Omental fat pad (tissue), 4 donors: ENCODE results near the gene BAX. TPM values are rescaled to one million over a fixed set of nuclear protein-coding genes. Genes with fewer than 3 reads are reported as not detected.
A peak's percentile ranks its signal among the peaks of the same experiment; 100 is the strongest.
"Not testable (repeated sequence)": the region's sequence is repeated elsewhere in the genome, so short reads cannot be mapped to it uniquely, and the experiment has no call there.

Experiments
- ATAC-seq: fragments of 150-250 bp; one replicate; pipeline ENCODE4 v1.9.1; 2016; ENCODE audit warnings: mild to moderate bottlenecking, moderate library complexity; ENCODE audit not compliant: low FRiP score
- DNase-seq: peaks from one replicate; pipeline ENCODE4 v3.0.0-alpha.2; 2019; ENCODE audit warnings: low spot score
- CTCF ChIP-seq, 3 donors: fragments of 450-650 bp; IDR thresholded peaks; one replicate each; pipeline ENCODE4 v1.5.1; 2016 to 2017; ENCODE audit warnings: antibody characterized with exemption in 3 of 3, mild to moderate bottlenecking in 3 of 3, moderate library complexity in 2 of 3
- total RNA-seq, 4 donors: library from RNA; depleted of rRNA; stranded (reverse); fragments of >200 nt; gene quantifications; one replicate each; pipeline ENCODE4 v1.1.0, GENCODE V29; 2016

The BAX gene
- total RNA-seq, 4 donors from 2014 or later, result 26.4 to 64.2 (median 37.3) TPM

DNA sequence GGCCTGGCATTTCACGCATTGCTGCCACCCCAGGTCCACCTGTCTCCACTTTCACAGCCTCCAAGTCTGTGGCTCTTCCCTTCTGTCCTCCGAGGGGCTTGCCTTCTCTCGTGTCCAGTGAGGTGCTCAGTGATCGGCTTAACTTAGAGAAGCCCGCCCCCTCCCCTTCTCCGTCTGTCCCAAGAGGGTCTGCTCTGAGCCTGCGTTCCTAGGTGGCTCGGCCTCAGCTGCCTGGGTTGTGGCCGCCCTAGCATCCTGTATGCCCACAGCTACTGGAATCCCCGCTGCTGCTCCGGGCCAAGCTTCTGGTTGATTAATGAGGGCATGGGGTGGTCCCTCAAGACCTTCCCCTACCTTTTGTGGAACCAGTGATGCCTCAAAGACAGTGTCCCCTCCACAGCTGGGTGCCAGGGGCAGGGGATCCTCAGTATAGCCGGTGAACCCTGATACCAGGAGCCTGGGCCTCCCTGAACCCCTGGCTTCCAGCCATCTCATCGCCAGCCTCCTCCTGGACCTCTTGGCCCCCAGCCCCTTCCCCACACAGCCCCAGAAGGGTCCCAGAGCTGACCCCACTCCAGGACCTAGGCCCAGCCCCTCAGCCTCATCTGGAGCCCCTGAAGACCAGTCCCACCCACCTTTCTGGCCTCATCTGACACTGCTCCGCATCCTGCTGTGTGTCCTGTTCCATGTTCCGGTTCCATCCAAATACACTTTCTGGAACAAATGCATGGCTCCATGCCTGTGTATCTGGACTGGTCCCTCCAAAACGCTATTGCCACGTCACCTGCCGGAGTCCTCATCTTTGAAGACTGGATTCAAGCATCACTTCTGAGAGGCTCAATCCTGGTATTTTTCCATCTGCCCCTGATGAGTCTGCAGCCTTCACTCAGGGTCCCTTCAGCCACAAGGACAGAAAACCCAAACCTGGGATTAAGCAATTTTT lies 31.9 kb upstream of the BAX start:
- ATAC-seq (no peak), DNase-seq (no peak)
- no peak for TF ChIP-seq CTCF (IDR thresholded peaks at IDR 0.05)

GRCh38 chr19:48925240-48925843 lies 29.3 kb upstream of the BAX start:
- peak; percentile 16 for ATAC-seq
- no peak for DNase-seq

DNA sequence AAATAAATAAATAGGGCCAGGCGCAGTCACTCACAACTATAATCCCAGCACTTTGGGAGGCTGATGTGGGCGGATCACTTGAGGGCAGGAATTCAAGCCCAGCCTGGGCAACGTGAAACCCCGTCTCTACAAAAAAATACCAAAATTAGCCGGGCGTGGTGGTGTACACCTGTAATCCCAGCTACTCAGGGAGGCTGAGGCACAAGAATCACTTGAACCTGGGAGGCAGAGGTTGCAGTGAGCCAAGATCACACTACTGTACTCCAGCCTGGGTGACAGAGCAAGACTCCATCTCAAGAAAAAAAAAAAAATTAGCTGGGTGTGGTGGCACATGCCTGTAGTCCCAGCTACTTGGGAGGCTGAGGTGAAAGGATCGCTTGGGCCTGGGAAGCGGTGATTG lies 28.8 kb upstream of the BAX start:
- ATAC-seq, DNase-seq: not testable (repeated sequence)

More at GRCh38 chr19:48925240-48925843, 29.3 kb upstream of the BAX start:
- no peak for TF ChIP-seq CTCF (IDR thresholded peaks at IDR 0.05)

GRCh38 chr19:48926909-48927308 lies 27.8 kb upstream of the BAX start:
- no peak for DNase-seq
- TF ChIP-seq CTCF (IDR thresholded peaks at IDR 0.05), result no peak
- peak; percentile 82 for ATAC-seq

DNA sequence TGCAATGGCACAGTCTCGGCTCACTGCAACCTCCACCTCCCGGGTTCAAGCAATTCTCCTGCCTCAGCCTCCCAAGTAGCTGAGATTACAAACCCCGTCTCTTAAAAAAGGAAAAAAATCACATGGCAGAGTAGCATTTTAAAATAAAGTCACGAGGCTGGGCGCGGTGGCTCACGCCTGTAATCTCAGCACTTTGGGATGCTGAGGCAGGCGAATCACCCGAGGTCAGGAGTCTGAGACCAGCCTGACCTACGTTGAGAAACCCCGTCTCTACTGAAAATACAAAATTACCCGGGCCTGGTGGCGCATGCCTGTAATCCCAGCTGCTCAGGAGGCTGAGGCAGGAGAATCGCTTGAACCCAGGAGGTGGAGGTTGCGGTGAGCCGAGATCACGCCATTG lies 27.0 kb upstream of the BAX start:
- DNase-seq, ATAC-seq: not testable (repeated sequence)

- DNase-seq, result no peak
- ATAC-seq, result no peak
- no peak for TF ChIP-seq CTCF (IDR thresholded peaks at IDR 0.05)
These were observed 26.3 kb upstream of the BAX start for GRCh38 chr19:48928164-48929025.

DNA sequence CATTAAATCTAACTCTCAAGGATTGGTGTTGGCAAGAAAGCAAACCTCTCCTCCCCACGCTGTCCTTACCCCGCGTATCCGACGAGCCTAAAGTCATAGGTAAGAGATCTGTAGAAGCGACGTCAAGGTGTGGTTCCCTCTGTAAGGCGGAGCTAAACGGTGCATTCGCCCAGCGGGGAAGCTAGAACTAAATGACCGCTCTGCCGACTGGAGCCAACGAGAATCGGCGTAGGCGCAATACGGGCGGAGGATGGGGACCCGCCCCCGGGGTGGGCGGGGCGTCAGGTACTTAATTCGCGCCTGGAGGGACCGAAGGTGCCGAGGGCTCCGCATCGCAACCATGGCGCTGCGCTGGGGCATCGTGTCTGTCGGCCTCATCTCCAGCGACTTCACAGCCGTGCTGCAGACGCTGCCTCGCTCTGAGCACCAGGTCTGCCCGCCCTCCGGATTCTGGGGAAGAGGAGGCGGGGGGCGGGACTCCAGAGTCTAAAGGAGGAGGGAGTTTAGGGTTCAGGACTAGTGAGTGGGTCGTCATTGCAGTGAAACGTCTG lies 21.2 kb upstream of the BAX start, which contains the start of gene DHDH:
Gene DHDH, plus strand, starts transcription at position 318 of the 551 bp plus-strand sequence. Its CDS starts 23 bp downstream, at position 341.
- no peak for TF ChIP-seq CTCF (IDR thresholded peaks at IDR 0.05)
- DNase-seq (no peak), ATAC-seq (peak; percentile 90)
